Neural cell (in vitro differentiated cells): ENCODE results near the gene STX1A. TPM values are rescaled to one million over a fixed set of nuclear protein-coding genes. Genes with fewer than 3 reads are reported as not detected.

Experiments used
- H2AFZ ChIP-seq: fragments of 200-600, 300-800 bp; sonication (generic), shearing (Covaris generic); 2 replicates; pipeline ENCODE4 v1.6.0; 2014; ENCODE audit warnings: low read depth, mild to moderate bottlenecking, antibody characterized with exemption, low read length, moderate library complexity
- H3F3A ChIP-seq: fragments of 200-600 bp; shearing (Covaris generic); 2 replicates; pipeline ENCODE4 v1.6.1; 2016; ENCODE audit warnings: mild to moderate bottlenecking, moderate library complexity, mixed read lengths, antibody characterized with exemption, low read length; ENCODE audit not compliant: insufficient read depth, poor library complexity, severe bottlenecking
- H3K27ac ChIP-seq: fragments of 200-600, 300-800 bp; sonication (generic), shearing (Covaris generic); 2 replicates; pipeline ENCODE4 v1.5.1; 2014; ENCODE audit warnings: mild to moderate bottlenecking, low read length, moderate library complexity
- H3K27me3 ChIP-seq: fragments of 300-800, 200-600 bp; sonication (generic), shearing (Covaris generic); 2 replicates; pipeline ENCODE4 v1.6.0; 2014; ENCODE audit warnings: mild to moderate bottlenecking, low read depth, low read length, moderate library complexity; ENCODE audit not compliant: insufficient read depth
- H3K36me3 ChIP-seq: fragments of 300-800, 200-600 bp; sonication (generic), shearing (Covaris generic); 2 replicates; pipeline ENCODE4 v1.5.1; 2014; ENCODE audit warnings: mild to moderate bottlenecking, antibody characterized with exemption, low read length, moderate library complexity; ENCODE audit not compliant: insufficient read depth
- H3K4me2 ChIP-seq: fragments of 300-800, 200-600 bp; sonication (generic), shearing (Covaris generic); 2 replicates; pipeline ENCODE4 v1.6.0; 2014; ENCODE audit warnings: mild to moderate bottlenecking, low read length
- H3K4me3 ChIP-seq: fragments of 300-800, 200-600 bp; sonication (generic), shearing (Covaris generic); 2 replicates; pipeline ENCODE4 v1.5.1; 2014; ENCODE audit warnings: mild to moderate bottlenecking, low read length, moderate library complexity
- H3K79me2 ChIP-seq: fragments of 200-600 bp; shearing (Covaris generic); replicated peaks from 2 replicates; pipeline ENCODE4 v1.6.0; 2014; ENCODE audit warnings: mild to moderate bottlenecking, low read length, moderate library complexity; ENCODE audit not compliant: insufficient read depth
- H3K9ac ChIP-seq: fragments of 300-800, 200-600 bp; sonication (generic), shearing (Covaris generic); 2 replicates; pipeline ENCODE4 v1.6.1; 2016; ENCODE audit warnings: mild to moderate bottlenecking, low read length, mixed read lengths
- H3K9me2 ChIP-seq: fragments of 200-600 bp; shearing (Covaris generic); 2 replicates; pipeline ENCODE4 v1.6.1; 2016; ENCODE audit warnings: mild to moderate bottlenecking, low read length, mixed read lengths; ENCODE audit not compliant: insufficient read depth
- H3K9me3 ChIP-seq: fragments of 200-600, 300-800 bp; sonication (generic), shearing (Covaris generic); 2 replicates; pipeline ENCODE4 v1.6.1; 2016; ENCODE audit warnings: mild to moderate bottlenecking, mixed run types, low read length, moderate library complexity, mixed read lengths
- H4K20me1 ChIP-seq: fragments of 200-600 bp; shearing (Covaris generic); 2 replicates; pipeline ENCODE4 v1.6.1; 2016; ENCODE audit warnings: mild to moderate bottlenecking, mixed run types; ENCODE audit not compliant: insufficient read depth
- CTCF ChIP-seq: fragments of 450-650 bp; IDR thresholded peaks from 2 replicates; pipeline ENCODE4 v1.5.1; 2014; ENCODE audit warnings: antibody characterized with exemption, mild to moderate bottlenecking, moderate library complexity; ENCODE audit not compliant: poor library complexity, severe bottlenecking
- EP300 ChIP-seq: fragments of 450-650 bp; conservative IDR thresholded peaks from 2 replicates; pipeline ENCODE4 v1.6.1; 2014; ENCODE audit warnings: antibody characterized with exemption, mild to moderate bottlenecking, moderate library complexity; ENCODE audit not compliant: poor library complexity, severe bottlenecking
- EZH2 ChIP-seq: fragments of 200-600, 300-800 bp; shearing (Covaris generic), sonication (generic); IDR thresholded peaks from 2 replicates; pipeline ENCODE4 v1.6.1; 2014; ENCODE audit warnings: antibody characterized with exemption, low read length, borderline replicate concordance, mild to moderate bottlenecking; ENCODE audit not compliant: insufficient read depth, poor library complexity, severe bottlenecking
- MXI1 ChIP-seq: fragments of 450-650 bp; conservative IDR thresholded peaks from 2 replicates; pipeline ENCODE4 v1.6.1; 2014; ENCODE audit warnings: antibody characterized with exemption, mild to moderate bottlenecking; ENCODE audit not compliant: poor library complexity, severe bottlenecking
- POLR2AphosphoS5 ChIP-seq: IDR thresholded peaks from 2 replicates; pipeline ENCODE4 v1.6.1; 2012
- RAD21 ChIP-seq: fragments of 450-650 bp; conservative IDR thresholded peaks from 2 replicates; pipeline ENCODE4 v1.6.1; 2014; ENCODE audit warnings: antibody characterized with exemption, mild to moderate bottlenecking, moderate library complexity
- SMC3 ChIP-seq: fragments of 450-650 bp; conservative IDR thresholded peaks from 2 replicates; pipeline ENCODE4 v1.6.1; 2014; ENCODE audit warnings: antibody characterized with exemption, mild to moderate bottlenecking, moderate library complexity; ENCODE audit not compliant: poor library complexity
- TAF1 ChIP-seq: IDR thresholded peaks from 2 replicates; pipeline ENCODE4 v1.6.1; 2012; ENCODE audit warnings: low read depth
- polyA plus RNA-seq: library from polyadenylated mRNA; depleted of rRNA; stranded (reverse); fragments of >200 nt; gene quantifications from 2 replicates; pipeline ENCODE4 v1.2.3, GENCODE V29; 2014
- TF ChIP-seq, protein P1 (sequence below): IDR thresholded peaks from 2 replicates; pipeline ENCODE4 v1.6.1; 2012; ENCODE audit warnings: borderline replicate concordance

The STX1A gene
- polyA plus RNA-seq, 1 donor from 2014 or later = 123 TPM

GRCh38 chr7:73688288-73688687 lies 31.2 kb downstream of the STX1A start:
- no peaks in the 10 kb centered on the region for H3K27me3 ChIP-seq
- H3K27ac ChIP-seq = no peak overlapping the region
- peaks cover 13% of the 10 kb centered on the region for H3K79me2 ChIP-seq
- H3K9me2 ChIP-seq = no peaks in the 10 kb centered on the region
- TF ChIP-seq, protein P1, sequence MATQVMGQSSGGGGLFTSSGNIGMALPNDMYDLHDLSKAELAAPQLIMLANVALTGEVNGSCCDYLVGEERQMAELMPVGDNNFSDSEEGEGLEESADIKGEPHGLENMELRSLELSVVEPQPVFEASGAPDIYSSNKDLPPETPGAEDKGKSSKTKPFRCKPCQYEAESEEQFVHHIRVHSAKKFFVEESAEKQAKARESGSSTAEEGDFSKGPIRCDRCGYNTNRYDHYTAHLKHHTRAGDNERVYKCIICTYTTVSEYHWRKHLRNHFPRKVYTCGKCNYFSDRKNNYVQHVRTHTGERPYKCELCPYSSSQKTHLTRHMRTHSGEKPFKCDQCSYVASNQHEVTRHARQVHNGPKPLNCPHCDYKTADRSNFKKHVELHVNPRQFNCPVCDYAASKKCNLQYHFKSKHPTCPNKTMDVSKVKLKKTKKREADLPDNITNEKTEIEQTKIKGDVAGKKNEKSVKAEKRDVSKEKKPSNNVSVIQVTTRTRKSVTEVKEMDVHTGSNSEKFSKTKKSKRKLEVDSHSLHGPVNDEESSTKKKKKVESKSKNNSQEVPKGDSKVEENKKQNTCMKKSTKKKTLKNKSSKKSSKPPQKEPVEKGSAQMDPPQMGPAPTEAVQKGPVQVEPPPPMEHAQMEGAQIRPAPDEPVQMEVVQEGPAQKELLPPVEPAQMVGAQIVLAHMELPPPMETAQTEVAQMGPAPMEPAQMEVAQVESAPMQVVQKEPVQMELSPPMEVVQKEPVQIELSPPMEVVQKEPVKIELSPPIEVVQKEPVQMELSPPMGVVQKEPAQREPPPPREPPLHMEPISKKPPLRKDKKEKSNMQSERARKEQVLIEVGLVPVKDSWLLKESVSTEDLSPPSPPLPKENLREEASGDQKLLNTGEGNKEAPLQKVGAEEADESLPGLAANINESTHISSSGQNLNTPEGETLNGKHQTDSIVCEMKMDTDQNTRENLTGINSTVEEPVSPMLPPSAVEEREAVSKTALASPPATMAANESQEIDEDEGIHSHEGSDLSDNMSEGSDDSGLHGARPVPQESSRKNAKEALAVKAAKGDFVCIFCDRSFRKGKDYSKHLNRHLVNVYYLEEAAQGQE = no peak
- TF ChIP-seq CTCF = no peak
- no peak for TF ChIP-seq SMC3
- TF ChIP-seq EZH2 = no peak
- TF ChIP-seq MXI1 = no peak
- no peak for TF ChIP-seq TAF1
- no peak for TF ChIP-seq RAD21
- no peak for TF ChIP-seq EP300
- TF ChIP-seq POLR2AphosphoS5 = no peak
- H3K4me2 ChIP-seq = no peak overlapping the region
- H2AFZ ChIP-seq = no peak overlapping the region
- H3F3A ChIP-seq = no peaks in the 10 kb centered on the region
- no peaks in the 10 kb centered on the region for H3K9me3 ChIP-seq
- no peak overlapping the region for H3K9ac ChIP-seq
- no peaks in the 10 kb centered on the region for H3K36me3 ChIP-seq
- no peaks in the 10 kb centered on the region for H4K20me1 ChIP-seq
- H3K4me3 ChIP-seq = no peak overlapping the region

DNA sequence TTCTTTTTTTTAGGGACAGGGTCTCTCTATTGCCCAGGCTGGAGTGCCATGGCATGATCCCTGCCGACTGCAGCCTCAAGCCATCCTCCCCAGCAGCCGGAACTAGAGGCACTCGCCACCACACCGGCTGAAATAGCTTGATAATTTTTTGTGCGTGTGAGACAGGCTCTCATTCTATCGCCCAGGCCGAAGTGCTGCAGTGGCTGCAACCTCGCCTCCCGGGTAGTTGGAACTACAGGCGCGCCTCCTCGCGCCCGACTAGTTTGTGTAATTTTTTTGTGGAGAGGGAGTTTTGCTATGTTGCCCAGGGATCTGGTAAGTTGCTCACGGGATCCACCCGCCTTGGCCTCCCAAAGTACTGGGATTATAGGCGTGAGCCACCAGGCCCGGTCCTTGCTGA lies 34.2 kb downstream of the STX1A start:
- H3K36me3 ChIP-seq = no peaks in the 10 kb centered on the region
- H3K4me2 ChIP-seq = no peak overlapping the region
- no peaks in the 10 kb centered on the region for H3K9me3 ChIP-seq
- H4K20me1 ChIP-seq = no peaks in the 10 kb centered on the region
- H3K79me2 ChIP-seq = peaks cover 35% of the 10 kb centered on the region
- no peaks in the 10 kb centered on the region for H3K9me2 ChIP-seq
- H3K9ac ChIP-seq = no peak overlapping the region
- no peak overlapping the region for H2AFZ ChIP-seq
- H3K27ac ChIP-seq = no peak overlapping the region
- H3K4me3 ChIP-seq = no peak overlapping the region
- TF ChIP-seq MXI1 (no peak), EZH2 (no peak), TAF1 (no peak), CTCF (no peak), POLR2AphosphoS5 (no peak)
- no peaks in the 10 kb centered on the region for H3F3A ChIP-seq
- H3K27me3 ChIP-seq = no peaks in the 10 kb centered on the region
